SK-N-SH (cell line): ENCODE measurements around the gene GNG12. TPM values are rescaled to one million over a fixed set of nuclear protein-coding genes. Genes with fewer than 3 reads are reported as not detected.

Experiments
- CTCF ChIA-PET: fragments of 300-600, 350-600 bp; formaldehyde crosslinking; extraction: SDS; loops from one replicate; lab custom pipeline; 2021; lab: Yijun Ruan, JAX
- POLR2A ChIA-PET: fragments of 350-600 bp; sonication (Branson Sonifier 250); formaldehyde crosslinking; extraction: SDS; loops from one replicate; lab custom pipeline; 2020; ENCODE audit warnings: antibody characterized with exemption, inconsistent platforms; lab: Yijun Ruan, JAX
- DNase-seq: peaks from one replicate; pipeline ENCODE4 v3.0.0; 2012
- H2AFZ ChIP-seq: fragments of 200-600 bp; sonication (generic); 2 replicates; pipeline ENCODE4 v1.8.1; 2016; ENCODE audit warnings: antibody characterized with exemption, mild to moderate bottlenecking, low read depth
- H3F3A ChIP-seq: fragments of 200-600 bp; sonication (generic); replicated peaks from 2 replicates; pipeline ENCODE3; 2016; ENCODE audit warnings: antibody characterized with exemption, mild to moderate bottlenecking; ENCODE audit not compliant: insufficient read depth
- H3K27ac ChIP-seq, 2 experiments: fragments of 200-500 bp in 1 of 2; fragments of 200-600 bp in 1 of 2; sonication (Bioruptor generic) in 1 of 2; sonication (generic), shearing (Covaris generic) in 1 of 2; 2 replicates each; pipeline versions ENCODE4 v1.5.1 to v1.6.1; 2014 to 2016; ENCODE audit warnings: low read depth in 2 of 2, inconsistent platforms in 1 of 2, low read length in 1 of 2, mild to moderate bottlenecking in 1 of 2, mixed read lengths in 1 of 2
- H3K27me3 ChIP-seq: fragments of 200-600 bp; sonication (generic), shearing (Covaris generic); 2 replicates; pipeline ENCODE4 v1.6.1; 2016; ENCODE audit warnings: mixed run types; ENCODE audit not compliant: insufficient read depth
- H3K36me3 ChIP-seq, 2 experiments: fragments of 200-500 bp in 1 of 2; fragments of 200-600 bp in 1 of 2; sonication (Bioruptor generic) in 1 of 2; sonication (generic) in 1 of 2; replicated peaks in 1 of 2; 2 replicates each; pipeline versions ENCODE3 to v1.5.1; 2014 to 2016; ENCODE audit warnings: low read length in 1 of 2, mild to moderate bottlenecking in 1 of 2; ENCODE audit not compliant: insufficient read depth in 2 of 2, control insufficient read depth in 1 of 2
- H3K4me1 ChIP-seq, 2 experiments: fragments of 200-500 bp in 1 of 2; fragments of 200-600 bp in 1 of 2; sonication (Bioruptor generic) in 1 of 2; sonication (generic), shearing (Covaris generic) in 1 of 2; 2 replicates each; pipeline versions ENCODE4 v1.5.1 to v1.6.1; 2014 to 2016; ENCODE audit warnings: low read depth in 1 of 2, low read length in 1 of 2, mixed run types in 1 of 2; ENCODE audit not compliant: insufficient read depth in 2 of 2, control insufficient read depth in 1 of 2
- H3K4me2 ChIP-seq: fragments of 200-600 bp; sonication (generic), shearing (Covaris generic); 2 replicates; pipeline ENCODE4 v1.6.1; 2017; ENCODE audit warnings: mixed run types
- H3K4me3 ChIP-seq, 2 experiments: fragments of 200-500 bp in 1 of 2; fragments of 200-600 bp in 1 of 2; sonication (Bioruptor generic) in 1 of 2; sonication (generic), shearing (Covaris generic) in 1 of 2; 2 replicates each; pipeline versions ENCODE4 v1.5.1 to v1.8.1; 2014 to 2016; ENCODE audit warnings: low read depth in 2 of 2, inconsistent platforms in 1 of 2, low read length in 1 of 2, mild to moderate bottlenecking in 1 of 2, mixed read lengths in 1 of 2, moderate library complexity in 1 of 2
- H3K79me2 ChIP-seq: fragments of 200-600 bp; sonication (generic); 2 replicates; pipeline ENCODE4 v1.8.1; 2017; ENCODE audit warnings: mild to moderate bottlenecking; ENCODE audit not compliant: insufficient read depth
- H3K9ac ChIP-seq: fragments of 200-600 bp; sonication (generic); 2 replicates; pipeline ENCODE4 v1.6.1; 2017; ENCODE audit warnings: mixed run types
- H3K9me2 ChIP-seq: fragments of 200-600 bp; sonication (generic); 2 replicates; pipeline ENCODE4 v1.6.1; 2017; ENCODE audit warnings: mixed run types
- H3K9me3 ChIP-seq: fragments of 200-600 bp; sonication (generic); 2 replicates; pipeline ENCODE4 v1.6.1; 2017; ENCODE audit warnings: mixed run types, mild to moderate bottlenecking, moderate library complexity
- H4K20me1 ChIP-seq: fragments of 200-600 bp; sonication (generic); 2 replicates; pipeline ENCODE4 v1.6.1; 2017; ENCODE audit warnings: mild to moderate bottlenecking, mixed run types; ENCODE audit not compliant: insufficient read depth
- EP300 ChIP-seq, 2 experiments: IDR thresholded peaks; 2 replicates each; pipeline versions ENCODE4 v1.4.0 to v1.6.1; 2012; ENCODE audit warnings: borderline replicate concordance in 1 of 2, low read depth in 1 of 2, low read length in 1 of 2
- FOXJ3 ChIP-seq: sonication (generic); formaldehyde crosslinking; IDR thresholded peaks from 2 replicates; pipeline ENCODE4 v1.5.1; 2020; ENCODE audit warnings: mild to moderate bottlenecking, missing genetic modification reagents
- GABPA ChIP-seq: IDR thresholded peaks from 2 replicates; pipeline ENCODE4 v1.4.0; 2012; ENCODE audit warnings: low read depth, mild to moderate bottlenecking
- MEF2A ChIP-seq: IDR thresholded peaks from 2 replicates; pipeline ENCODE4 v1.4.0; 2012; ENCODE audit warnings: low read depth, borderline replicate concordance
- MXI1 ChIP-seq: IDR thresholded peaks from 2 replicates; pipeline ENCODE4 v1.6.1; 2012; ENCODE audit warnings: mild to moderate bottlenecking, low read depth, low read length, improper control_type of control experiment
- POLR2AphosphoS5 ChIP-seq: IDR thresholded peaks from 2 replicates; pipeline ENCODE4 v1.6.1; 2012; ENCODE audit warnings: low read depth, low read length
- TCF12 ChIP-seq: IDR thresholded peaks from 2 replicates; pipeline ENCODE4 v1.4.0; 2012
- YY1 ChIP-seq: IDR thresholded peaks from 2 replicates; pipeline ENCODE4 v1.4.0; 2012; ENCODE audit warnings: low read depth, mild to moderate bottlenecking
- WGBS: methylation state at CpG from one replicate; pipeline ENCODE4 v1.1.6; 2017; ENCODE audit warnings: low lambda C conversion rate; 5-methylcytosine and 5-hydroxymethylcytosine counted together
- polyA plus RNA-seq, 3 experiments: library from polyadenylated mRNA; depleted of rRNA; stranded (reverse); fragments of >200 nt; gene quantifications; 2 replicates each; pipeline ENCODE4 v1.2.3, GENCODE V29; 2012
- TF ChIP-seq, protein P1 (sequence below): fragments of 150-350 bp; IDR thresholded peaks from 2 replicates; pipeline ENCODE4 v1.6.1; 2016; ENCODE audit warnings: mild to moderate bottlenecking, low read depth, low read length
- TF ChIP-seq, protein P2 (sequence below): IDR thresholded peaks from 2 replicates; pipeline ENCODE4 v1.4.0; 2012; ENCODE audit warnings: low read depth, borderline replicate concordance

The GNG12 gene
- polyA plus RNA-seq, 1 of the 3 experiments (the other 2 are of a cell fraction) = 41.2 TPM

GRCh38 chr1:67704351-67704750 lies 128.9 kb downstream of the GNG12 start:
- Histone ChIP-seq H3K9ac (no peak overlapping the region), H4K20me1 (no peaks in the 10 kb centered on the region), H2AFZ (no peak overlapping the region), H3K9me2 (no peaks in the 10 kb centered on the region), H3K27me3 (no peaks in the 10 kb centered on the region), H3K4me2 (no peak overlapping the region), H3K9me3 (no peaks in the 10 kb centered on the region), H3K4me1 (peaks cover 8 to 10% of the 10 kb centered on the region in 2 experiments; a peak in 2 of 4 replicates), H3K79me2 (peaks cover 18% of the 10 kb centered on the region; the same call in 1 of the 2 replicates), H3F3A (peaks cover 9% of the 10 kb centered on the region), H3K4me3 (no peak overlapping the region), H3K27ac (no peak overlapping the region), H3K36me3 (peaks cover 33 to 51% of the 10 kb centered on the region in 2 experiments)
- TF ChIP-seq, protein P1, sequence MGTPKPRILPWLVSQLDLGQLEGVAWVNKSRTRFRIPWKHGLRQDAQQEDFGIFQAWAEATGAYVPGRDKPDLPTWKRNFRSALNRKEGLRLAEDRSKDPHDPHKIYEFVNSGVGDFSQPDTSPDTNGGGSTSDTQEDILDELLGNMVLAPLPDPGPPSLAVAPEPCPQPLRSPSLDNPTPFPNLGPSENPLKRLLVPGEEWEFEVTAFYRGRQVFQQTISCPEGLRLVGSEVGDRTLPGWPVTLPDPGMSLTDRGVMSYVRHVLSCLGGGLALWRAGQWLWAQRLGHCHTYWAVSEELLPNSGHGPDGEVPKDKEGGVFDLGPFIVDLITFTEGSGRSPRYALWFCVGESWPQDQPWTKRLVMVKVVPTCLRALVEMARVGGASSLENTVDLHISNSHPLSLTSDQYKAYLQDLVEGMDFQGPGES = no peak
- TF ChIP-seq YY1 = no peak
- TF ChIP-seq MXI1 = no peak
- no peak for TF ChIP-seq MEF2A
- ChIA-PET CTCF (interaction anchor here (0.7 to 2.2 kb wide), 6 partner anchors 9 to 416 kb away, joined by 3 to 10 read pairs (median 5); no protein-coding TSS in a partner anchor), POLR2A (no interaction called here)
- 92% methylated on average over 3 of the region's 3 CpGs for WGBS
- no peak for DNase-seq

DNA sequence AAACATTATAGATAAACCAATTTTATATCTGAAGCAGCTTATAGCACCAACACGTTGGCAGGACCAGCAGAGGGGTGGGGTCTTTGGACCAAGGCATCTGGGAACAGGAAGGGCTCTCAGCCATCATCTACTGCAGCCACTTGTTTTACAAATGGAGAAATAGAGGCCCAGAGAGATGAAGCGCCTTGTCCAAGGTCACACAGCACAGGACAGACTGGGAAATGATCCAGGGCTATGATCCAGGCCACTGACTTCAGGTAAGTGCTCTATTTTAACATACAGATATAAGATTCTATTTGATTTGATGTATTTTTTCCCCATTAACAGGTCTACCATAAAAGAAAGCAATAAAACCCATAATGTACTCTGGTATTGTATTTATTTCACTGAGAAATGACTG lies 131.4 kb downstream of the GNG12 start:
- H3K27ac ChIP-seq = no peak overlapping the region
- peaks cover 15% of the 10 kb centered on the region for H3F3A ChIP-seq
- CTCF ChIA-PET = interaction anchor here (1.2 to 1.6 kb wide), 6 partner anchors 10 to 141 kb away, joined by 3 to 7 read pairs (median 4); no protein-coding TSS in a partner anchor
- POLR2A ChIA-PET = no interaction called here
- no peaks in the 10 kb centered on the region for H3K79me2 ChIP-seq
- H3K27me3 ChIP-seq = no peaks in the 10 kb centered on the region
- peaks cover 0 to 5% of the 10 kb centered on the region in 2 experiments; a peak in 1 of 4 replicates for H3K4me1 ChIP-seq
- no peaks in the 10 kb centered on the region for H3K9me3 ChIP-seq
- WGBS = 93% methylated on average over 2 of the region's 2 CpGs
- no peak for DNase-seq
- peaks cover 30 to 51% of the 10 kb centered on the region in 2 experiments for H3K36me3 ChIP-seq
- no peaks in the 10 kb centered on the region for H3K9me2 ChIP-seq
- no peak overlapping the region for H2AFZ ChIP-seq
- H3K4me2 ChIP-seq = no peak overlapping the region
- H3K4me3 ChIP-seq = no peak overlapping the region
- no peak overlapping the region for H3K9ac ChIP-seq
- no peaks in the 10 kb centered on the region for H4K20me1 ChIP-seq
- TF ChIP-seq, protein P2, sequence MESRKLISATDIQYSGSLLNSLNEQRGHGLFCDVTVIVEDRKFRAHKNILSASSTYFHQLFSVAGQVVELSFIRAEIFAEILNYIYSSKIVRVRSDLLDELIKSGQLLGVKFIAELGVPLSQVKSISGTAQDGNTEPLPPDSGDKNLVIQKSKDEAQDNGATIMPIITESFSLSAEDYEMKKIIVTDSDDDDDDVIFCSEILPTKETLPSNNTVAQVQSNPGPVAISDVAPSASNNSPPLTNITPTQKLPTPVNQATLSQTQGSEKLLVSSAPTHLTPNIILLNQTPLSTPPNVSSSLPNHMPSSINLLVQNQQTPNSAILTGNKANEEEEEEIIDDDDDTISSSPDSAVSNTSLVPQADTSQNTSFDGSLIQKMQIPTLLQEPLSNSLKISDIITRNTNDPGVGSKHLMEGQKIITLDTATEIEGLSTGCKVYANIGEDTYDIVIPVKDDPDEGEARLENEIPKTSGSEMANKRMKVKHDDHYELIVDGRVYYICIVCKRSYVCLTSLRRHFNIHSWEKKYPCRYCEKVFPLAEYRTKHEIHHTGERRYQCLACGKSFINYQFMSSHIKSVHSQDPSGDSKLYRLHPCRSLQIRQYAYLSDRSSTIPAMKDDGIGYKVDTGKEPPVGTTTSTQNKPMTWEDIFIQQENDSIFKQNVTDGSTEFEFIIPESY = no peak
- TF ChIP-seq POLR2AphosphoS5 = no peak
- TF ChIP-seq EP300 (IDR thresholded peaks at IDR 0.05; ENCODE audit: borderline replicate concordance in 1 of 2, low read depth in 1 of 2, low read length in 1 of 2) = no peak
- no peak for TF ChIP-seq GABPA
- TF ChIP-seq TCF12 = no peak
- no peak for TF ChIP-seq FOXJ3 (CRISPR knock-in tag)
